ENCODE measurements around the gene SH2B2.

- TF ChIP-seq ZNF70 (CRISPR knock-in tag; IDR thresholded peaks at IDR 0.05): no peak
- no peak for TF ChIP-seq TSHZ2 (CRISPR knock-in tag; IDR thresholded peaks at IDR 0.05)
- no peak for TF ChIP-seq RARB (CRISPR knock-in tag; IDR thresholded peaks at IDR 0.05)
- no peak for TF ChIP-seq ZNF565 (CRISPR knock-in tag; conservative IDR thresholded peaks at IDR 0.05; ENCODE audit: low read depth)
- no peak for TF ChIP-seq TCF4 (CRISPR knock-in tag; IDR thresholded peaks at IDR 0.05; ENCODE audit: borderline replicate concordance)
- TF ChIP-seq PPARA (CRISPR knock-in tag; IDR thresholded peaks at IDR 0.05; ENCODE audit: borderline replicate concordance): no peak
- TF ChIP-seq PATZ1 (CRISPR knock-in tag; IDR thresholded peaks at IDR 0.05; ENCODE audit: borderline replicate concordance): no peak
- no peak for TF ChIP-seq CREB5 (CRISPR knock-in tag; IDR thresholded peaks at IDR 0.05; ENCODE audit: low read depth)
- no peak for TF ChIP-seq ZFP30 (CRISPR knock-in tag; IDR thresholded peaks at IDR 0.05)
Observed at GRCh38 chr7:102273749-102274712, 12.6 kb upstream of the SH2B2 start.
